Body of pancreas (tissue), 4 donors: Measurements from ENCODE around the gene ANKLE2.

Experiments used
- CTCF ChIP-seq, 7 experiments: fragments of 450-650 bp in 4 of 7; fragments of 200-600 bp in 3 of 7; sonication (generic) in 3 of 7; IDR thresholded peaks; one replicate each; pipeline ENCODE4 v1.5.1; 2016 to 2019; ENCODE audit warnings: antibody characterized with exemption in 7 of 7
- POLR2A ChIP-seq, 3 donors: fragments of 450-650 bp; IDR thresholded peaks; one replicate each; pipeline ENCODE4 v1.6.1; 2016; ENCODE audit warnings: antibody characterized with exemption in 3 of 3, mild to moderate bottlenecking in 2 of 3

- TF ChIP-seq POLR2A (IDR thresholded peaks at IDR 0.05) (no peak), CTCF (IDR thresholded peaks at IDR 0.05) (no peak)
These were observed 66.2 kb downstream of the ANKLE2 start for GRCh38 chr12:132695431-132695830.
